NCI-H2107 (cell line): ENCODE data around the gene SOBP.
A peak's percentile ranks its signal among the peaks of the same experiment; 100 is the strongest.
"Not testable (repeated sequence)": the region's sequence is repeated elsewhere in the genome, so short reads cannot be mapped to it uniquely, and the experiment has no call there.

ENCODE experiments used
- DNase-seq: peaks from one replicate; lab custom pipeline; 2025; lab: John Stamatoyannopoulos, UW

The SOBP gene

DNA sequence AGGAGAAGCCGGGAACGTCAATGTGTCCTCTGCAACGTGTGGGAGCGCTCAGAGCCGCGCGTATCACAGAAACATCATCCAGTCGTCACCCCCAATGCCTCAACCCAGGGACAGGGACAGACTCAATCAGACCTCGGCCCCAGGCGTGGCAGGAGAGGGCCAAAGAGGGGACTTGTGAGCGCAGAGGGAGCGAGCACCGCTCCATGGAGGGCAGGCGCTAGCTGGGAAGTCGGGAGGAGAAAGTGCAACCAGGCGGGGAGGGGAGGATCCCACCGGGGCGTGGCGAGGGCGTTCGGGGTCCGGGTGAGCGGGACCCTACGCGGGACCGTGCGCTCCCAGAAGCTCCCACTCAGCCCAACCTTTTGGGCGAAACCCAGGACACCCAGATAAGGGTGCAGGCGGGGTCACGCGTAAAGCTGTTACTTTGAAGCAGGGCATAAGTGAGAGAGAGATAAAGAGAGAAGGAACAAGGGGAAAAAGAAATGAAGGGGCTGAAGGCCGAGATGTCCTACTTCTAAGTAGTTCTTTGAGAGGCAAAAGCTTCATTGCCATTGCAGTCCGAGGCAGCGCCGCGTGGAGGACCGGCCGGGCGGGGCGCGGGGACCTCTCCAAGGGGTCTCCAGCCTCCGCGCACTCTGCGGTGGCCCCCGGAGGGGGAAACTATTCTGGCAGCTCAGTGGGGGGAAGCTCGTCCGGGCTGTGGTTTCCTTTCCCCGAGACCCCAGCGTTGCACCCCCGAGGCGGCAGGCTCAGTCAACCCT, 862 bp upstream of the SOBP start:
- DNase-seq: no peak

DNA sequence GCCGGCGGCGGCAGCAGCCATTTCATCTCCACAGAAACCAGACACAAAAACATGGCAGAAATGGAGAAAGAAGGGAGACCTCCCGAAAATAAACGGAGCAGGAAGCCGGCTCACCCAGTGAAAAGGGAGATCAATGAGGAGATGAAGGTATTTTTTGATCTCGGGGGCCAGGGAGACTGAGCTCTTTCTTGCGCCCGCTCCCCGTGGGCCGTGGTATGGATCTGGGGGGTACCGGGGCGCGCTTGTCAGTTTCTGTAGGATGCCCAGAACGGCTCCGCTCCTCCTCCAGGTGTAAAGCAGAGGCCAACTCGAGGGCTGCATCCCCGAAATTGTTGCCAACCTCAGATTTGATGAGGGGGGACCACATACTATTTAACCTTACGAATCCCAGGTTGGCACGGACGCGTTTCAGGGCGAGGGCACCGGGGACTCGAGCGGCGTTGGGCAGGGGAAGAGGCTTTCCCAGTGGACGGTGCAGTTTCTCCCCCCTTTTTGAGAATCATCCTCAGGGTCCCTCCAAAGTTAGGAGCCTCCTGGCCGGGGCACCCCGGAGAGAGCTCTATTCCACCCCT, 735 bp downstream of the SOBP start:
- no peak for DNase-seq

DNA sequence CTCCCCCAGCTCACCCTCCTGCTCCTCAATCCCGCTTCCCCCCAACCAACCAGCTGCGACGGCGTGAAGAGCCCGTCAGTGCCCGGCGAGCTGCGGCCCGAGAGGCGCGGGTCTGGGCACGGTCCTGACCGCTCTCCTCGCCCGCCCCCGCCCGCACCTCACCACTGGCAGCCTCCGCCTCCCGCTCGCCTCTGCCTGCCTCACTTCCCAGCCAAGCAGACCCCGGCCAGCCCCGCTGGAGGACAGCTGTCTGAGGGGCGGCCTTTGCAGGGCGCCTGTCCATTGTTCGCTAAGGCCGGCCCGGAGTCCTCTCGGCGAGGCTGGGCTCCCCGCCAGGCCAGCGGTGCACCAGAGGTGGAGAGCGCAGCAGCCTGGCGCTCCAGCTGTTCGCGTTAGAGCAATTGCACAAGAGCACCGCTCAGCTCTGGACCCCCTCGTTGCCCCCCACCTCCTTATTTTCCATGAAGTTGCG, 1.3 kb downstream of the SOBP start:
- DNase-seq: no peak

DNA sequence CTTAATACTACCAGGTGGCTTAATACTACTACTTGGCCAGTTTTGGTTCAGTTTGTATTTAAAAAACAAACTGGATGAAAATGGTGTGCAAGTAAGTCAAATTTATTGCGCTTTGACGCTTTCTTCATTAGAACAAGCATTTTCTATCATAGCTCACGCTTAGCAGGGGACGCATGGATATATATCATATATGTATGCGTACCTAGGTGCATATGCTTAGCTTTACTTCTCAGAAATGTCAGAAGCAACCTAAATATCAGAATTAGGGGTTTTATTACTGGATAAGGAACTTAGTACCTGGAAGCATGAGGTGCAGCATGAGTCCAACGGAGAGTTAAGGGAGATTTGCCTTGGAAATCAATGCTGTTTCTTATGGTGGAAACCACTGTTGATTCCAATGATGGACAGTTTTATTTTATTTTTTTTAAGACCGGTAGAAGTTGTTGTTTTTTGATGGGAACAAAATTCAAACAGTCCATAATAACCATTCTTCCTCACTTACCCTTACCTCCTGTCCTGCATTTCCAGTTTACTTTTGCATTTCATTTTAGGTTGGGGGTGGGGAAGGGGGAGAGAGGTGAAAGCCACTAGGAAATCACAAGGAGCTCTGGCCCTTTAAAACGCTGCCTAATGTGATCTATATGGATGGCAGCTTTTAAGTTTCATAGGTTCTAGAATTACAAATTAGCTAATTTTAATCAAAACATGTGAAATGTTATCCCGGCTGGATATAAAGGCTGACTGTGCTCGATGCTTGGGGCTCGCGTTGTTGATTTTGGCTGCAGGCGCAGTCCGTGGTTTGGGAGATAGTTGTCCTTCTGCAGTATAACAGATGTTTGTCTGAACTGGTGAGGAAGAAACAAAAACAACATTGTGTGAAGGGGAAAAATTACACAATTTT, 2.1 kb downstream of the SOBP start:
- no peak for DNase-seq

DNA sequence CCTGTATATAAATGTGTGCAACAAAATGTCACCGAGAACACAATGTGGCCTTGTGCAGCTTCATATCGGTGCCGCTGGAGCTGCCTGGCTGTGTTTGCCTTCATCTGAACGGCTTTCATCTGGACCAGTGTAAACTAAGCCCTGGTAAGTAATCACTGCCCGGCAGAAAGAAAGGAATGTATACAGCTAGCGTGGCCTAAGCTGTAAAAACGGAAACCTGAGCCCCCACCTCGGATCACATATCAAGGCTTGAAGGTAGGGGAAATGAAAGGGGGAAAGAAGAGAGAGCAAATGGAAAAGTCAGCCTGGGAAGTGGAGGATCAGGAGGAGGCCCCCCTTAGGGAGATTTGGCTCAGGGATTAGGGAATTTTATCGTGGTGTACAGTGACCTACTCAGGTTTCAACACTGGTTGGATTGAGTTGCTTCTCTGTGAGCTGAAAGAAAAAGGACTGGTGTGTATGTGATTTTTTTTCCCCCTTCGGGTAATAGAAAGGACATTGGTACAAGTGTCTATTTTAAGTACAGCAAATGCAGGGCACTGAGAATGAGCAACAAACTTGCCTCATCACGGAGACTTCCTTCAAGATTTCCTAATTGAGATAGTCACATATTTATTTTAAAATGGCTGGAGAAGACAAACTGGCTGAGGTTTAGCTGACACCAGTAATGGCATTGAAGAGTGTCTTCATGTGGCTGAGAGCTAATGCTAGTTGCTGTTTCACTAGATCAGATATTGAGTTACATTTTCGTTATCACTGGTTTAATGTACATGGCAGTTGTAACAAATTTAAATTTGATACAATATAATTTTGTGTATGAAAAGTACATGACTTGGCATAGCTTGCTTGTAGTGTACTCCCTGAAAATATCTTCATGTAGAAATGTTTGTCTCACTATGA, 3.5 kb downstream of the SOBP start:
- peak; percentile 79 for DNase-seq

DNA sequence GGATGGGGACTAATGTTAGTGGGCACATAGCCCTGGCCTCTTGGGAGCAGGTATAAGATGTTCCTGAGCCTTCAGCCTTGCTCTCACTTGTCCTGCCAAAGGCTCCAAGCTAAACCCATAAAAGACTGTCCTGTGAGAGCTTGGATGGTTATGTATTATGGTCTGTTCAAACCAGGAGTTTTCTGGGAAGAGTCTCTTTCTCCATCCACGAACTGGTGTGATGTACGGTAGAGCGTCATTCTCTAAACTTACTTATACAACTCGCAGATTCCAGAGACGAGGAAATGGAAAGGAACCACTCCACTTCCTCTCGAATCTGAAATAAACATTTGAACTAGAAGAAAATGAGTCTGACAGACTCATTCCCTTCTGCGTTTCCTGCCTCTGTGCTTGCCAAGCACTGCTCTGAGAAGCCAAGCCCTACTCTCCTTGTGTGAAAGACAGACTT, 5.3 kb downstream of the SOBP start:
- no peak for DNase-seq

DNA sequence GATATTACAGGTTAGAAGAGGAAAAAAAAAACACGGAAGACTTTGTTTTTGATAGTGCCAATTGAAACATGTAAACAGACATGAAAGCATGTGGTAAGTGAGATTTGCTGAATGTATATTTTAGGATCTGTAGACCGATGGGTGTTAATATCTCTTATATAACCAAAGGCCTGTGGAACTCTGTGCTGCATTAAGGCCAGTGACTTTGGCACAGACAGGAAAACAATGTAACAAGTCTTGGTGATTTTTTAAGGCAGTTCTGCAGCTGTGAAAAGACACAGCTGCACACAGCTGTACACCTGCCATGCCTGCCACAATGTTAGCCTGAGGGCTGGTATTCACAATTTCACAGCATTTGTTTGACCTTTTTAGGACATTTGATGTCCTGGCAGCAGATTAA, 6.1 kb downstream of the SOBP start:
- DNase-seq: no peak

DNA sequence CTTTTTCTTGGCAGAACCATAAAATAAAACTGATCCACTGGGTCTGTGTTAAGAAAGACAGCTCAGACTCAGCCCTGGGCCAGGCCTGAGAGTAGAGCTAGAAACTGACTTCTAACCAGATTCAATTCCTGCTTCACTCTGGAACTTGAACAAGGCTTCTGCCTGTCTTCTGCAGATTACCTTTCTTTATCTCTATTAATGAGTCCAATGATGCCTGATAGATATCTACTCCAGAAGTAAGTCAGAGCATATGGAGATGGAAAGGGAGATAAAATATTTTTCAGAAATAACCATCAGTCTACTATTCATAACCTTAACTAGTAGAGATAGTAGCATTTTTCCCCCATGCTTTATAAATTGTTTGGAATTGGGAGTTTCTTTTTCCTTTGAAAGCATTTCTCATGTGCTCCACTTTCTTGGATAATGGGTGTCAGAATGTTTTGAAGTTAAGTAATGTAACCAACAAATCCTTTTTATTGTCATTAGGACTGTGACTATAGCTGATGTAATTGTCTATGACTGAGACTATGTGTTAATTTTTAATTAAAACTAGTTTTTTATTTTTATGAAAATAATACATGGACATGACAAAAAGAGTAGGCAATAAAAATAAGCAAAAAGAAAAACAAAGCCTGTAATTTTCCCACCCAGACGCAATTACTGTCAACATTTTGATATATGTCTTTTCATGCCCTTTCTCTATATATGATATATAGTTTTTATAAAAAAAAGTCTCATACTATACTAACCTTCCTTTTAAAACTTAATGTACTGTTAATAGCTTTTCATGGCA, 7.2 kb downstream of the SOBP start:
- DNase-seq: no peak

DNA sequence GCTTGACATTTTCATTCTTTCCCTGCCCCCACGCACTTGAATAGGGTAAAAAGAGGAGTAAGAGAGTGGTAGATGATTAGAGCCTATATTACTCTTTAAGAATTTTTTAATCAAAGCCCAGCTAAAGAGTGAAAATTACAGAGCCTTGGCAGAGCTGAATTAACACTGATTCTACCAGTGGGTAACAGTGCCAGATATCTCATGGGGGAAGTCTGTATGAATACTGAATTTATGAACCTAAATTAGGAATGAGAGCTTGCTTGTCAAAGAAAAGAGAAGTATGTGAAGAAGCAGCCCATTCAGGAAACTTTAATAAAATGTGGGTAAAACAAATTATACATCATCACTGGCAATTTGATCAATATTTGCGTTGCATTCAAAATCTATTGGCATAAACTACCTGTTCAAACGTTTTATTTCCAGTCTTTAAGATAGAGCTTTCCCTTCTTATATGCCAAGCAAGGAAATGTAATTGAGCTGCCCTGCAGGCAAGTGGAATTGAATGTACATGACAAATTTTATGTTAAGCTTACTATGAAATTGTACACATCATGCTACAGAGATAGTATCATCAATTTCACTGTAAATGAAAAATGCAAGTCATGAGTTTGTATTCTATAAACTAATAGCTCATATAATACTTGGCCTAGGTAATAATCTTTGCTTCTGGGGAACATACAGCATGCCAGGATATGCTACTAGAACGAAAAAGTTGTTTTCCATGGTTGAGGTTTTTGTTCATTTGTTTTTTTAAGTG, 14.5 kb downstream of the SOBP start:
- DNase-seq: no peak

DNA sequence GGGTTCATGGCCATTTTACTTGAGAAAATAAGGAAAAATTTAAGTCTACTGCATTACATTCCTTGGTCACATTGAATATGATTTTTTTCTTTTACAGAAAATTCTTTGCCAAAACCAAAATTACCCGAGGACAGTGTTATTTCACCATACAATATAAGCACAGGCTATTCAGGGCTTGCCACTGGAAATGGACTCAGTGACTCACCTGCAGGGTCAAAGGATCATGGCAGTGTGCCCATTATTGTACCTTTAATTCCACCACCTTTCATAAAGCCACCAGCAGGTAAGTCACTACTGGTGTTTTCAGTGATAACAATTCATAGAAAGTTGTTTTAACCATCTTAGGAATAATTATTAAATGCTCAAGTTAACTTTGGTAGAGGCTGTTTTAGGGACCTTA, 16.2 kb downstream of the SOBP start:
- no peak for DNase-seq

DNA sequence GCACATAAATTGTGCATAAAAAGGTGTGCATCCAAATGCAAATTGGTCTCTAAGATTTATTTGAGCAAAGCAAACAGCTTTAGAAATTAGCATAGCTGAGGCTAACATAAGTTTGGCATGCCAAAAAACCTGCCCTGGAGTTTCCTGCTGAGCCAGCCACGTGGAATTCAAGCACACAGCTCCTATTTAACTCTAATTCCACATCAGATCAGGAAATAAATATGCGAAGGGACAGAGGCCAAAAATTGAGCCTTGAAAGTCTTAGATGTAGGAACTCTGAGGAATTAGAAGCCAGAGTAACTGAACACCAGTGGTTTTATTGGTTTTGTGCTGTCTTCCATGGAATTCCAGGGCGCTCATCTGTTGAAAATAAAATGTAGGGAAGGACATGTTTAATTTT, 19.6 kb downstream of the SOBP start:
- DNase-seq: no peak

DNA sequence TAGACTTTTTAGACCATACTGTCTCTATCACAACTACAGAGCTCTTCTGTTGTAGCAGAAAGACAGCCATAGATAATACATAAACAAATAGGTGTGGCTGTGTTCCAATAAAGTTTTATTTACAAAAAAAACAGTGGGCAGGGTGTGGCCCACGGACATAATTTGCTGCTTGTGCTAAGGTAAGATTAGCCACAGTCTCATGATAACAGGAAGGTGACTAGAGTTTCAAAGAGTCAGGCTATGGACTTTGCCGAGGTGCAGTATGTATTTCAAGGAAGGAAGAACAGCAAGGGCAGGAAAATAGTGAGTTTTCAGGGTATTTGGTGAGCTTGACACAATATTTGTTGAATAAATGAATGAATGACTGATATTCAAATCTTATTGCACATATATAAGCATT, 20.2 kb downstream of the SOBP start:
- DNase-seq: no peak

DNA sequence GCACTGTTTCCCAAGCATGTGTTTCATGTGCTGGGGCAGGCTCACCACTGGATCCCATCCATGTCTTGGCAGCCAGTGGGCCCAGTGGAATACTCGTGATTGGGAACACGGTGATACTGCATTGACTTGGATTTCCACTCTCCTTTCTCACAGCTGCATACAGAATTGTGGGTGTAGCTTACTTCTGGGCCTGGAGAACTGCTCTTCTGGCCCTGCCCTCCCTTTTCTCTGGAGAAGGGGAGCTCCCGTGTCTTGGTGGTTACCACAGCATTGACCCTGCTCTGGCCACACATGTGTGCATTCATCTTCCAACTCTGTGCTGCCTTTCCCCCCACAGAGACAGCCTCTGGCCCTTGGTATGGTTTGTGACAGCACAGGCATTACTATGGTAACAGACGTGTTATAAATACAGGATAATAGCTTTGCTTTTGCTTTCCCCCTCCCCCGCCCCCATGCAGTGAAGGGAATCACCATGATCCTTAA, 21.6 kb downstream of the SOBP start:
- DNase-seq: no peak

DNA sequence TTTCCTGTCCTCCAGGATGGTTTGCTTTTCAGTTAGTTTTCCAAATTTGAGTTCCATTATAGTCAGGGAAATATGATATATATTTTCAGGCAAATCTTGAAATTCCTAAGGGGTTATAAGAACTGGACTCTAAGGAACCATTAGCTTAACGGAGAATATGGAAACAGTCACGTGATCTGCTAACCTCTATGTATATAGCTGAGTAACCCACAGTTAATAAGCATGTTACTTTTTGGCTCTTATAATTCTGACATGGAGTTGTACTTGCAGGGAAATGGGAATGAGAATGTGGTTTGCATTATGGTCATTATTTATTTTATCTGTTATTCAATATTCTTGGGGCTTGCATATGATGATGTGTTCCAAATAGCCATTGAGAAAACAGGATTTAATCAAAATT, 23.3 kb downstream of the SOBP start:
- DNase-seq: no peak

DNA sequence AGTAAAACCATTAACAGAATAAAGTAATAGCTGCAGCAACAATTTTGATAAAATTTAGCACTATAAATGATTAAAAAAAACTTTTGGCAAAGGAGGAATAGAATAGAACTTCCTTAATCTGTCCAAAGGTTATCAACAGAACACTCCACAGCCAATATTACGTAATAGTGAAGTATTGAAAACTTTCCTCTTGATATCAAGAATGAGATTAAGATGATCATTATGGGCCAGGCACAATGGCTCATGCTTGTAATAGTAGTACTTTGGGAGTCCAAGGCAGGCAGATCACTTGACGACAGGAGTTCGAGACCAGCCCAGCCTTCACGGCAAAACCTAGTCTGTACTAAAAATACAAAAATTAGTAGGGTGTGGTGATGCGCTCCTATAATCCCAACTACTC, 26.0 kb downstream of the SOBP start:
- no peak for DNase-seq

DNA sequence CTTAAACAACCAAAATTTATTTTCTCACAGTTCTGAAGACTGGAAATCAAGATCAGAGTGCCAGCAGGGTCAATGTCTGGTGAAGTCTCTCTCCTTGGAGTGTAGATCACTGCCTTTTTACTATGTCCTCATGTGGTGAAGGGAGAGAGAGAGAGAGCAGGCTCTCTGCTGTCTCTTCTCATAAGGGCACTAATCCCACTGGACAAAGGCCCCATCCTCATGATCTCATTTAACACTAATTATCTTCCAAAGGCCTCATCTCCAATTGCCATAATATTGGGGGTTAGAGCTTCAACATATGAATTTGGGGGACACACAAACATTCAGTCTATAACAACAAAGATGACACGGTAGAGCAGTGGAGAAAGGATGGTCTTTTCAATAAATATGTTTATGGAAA, 27.4 kb downstream of the SOBP start:
- DNase-seq: no peak

DNA sequence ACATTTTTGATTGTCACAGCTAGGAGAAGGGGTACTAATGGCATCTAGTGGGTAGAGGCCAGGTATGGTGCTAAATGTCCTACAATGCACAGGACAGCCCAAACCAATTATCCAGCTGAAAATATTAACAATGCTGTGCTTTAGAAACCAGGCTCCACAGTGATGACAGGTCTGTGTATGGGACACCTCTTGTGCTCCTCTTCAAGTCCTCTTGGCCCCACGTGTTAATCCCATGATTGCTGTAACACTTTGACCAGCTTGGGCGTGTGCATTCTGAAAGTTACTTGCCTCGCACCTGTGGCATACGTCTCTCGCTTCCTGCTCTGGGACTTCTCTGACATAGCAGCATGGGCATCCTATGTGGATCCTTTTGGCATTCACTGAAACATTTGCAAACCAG, 29.3 kb downstream of the SOBP start:
- not testable (repeated sequence) for DNase-seq

DNA sequence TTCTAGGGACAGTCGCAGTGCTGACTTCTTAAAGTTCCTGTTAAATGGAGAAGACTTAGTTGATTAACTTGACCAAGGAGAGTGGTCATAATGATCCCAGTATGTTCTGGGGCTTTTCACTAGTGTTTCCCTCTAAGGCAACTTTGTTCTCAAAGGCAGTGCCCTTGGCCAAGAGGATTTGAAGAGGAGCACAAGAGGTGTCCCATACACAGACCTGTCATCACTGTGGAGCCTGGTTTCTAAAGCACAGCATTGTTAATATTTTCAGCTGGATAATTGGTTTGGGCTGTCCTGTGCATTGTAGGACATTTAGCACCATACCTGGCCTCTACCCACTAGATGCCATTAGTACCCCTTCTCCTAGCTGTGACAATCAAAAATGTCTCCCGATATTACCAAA, 30.8 kb downstream of the SOBP start:
- DNase-seq: not testable (repeated sequence)

DNA sequence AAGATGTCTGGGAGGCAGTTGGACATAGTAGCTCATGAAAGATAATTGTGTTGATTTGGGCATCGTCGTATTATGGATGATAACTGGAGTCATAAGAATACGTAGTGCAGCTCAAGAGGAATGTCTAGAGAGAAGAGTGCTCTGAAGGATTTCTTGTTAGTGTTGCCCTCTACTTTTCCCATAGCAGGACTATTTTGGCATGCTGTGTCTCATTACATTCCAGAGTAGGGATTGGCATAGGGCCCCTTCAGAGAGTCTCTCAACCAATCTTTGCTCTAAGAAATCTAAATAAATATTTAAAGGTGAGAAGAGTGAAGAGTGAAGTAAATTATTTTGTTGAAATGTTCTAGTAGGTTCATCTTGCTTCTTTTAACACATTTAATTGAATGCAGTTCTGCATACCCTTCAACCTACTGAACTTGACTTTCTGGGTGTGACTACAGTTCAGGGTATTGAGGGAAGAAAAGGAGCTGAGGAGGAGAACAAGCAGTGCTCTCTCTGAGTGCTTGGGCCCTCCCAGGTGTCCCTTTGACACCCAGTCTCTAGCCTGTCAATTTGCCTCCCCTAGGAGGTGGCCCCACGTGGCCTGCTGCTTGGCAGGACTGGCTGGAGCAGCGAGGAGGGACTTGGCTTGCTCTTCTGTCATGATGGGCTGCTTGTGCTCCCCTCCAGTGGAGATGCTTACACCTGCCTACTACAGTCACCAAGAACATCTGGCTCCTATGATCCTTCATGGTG, 33.3 kb downstream of the SOBP start:
- no peak for DNase-seq
